IPS-11a (cell line): ENCODE measurements around the gene ACSL5.
"Not testable (repeated sequence)": the region's sequence is repeated elsewhere in the genome, so short reads cannot be mapped to it uniquely, and the experiment has no call there.

Experiments
- H3K4me3 ChIP-seq: one replicate; pipeline ENCODE4 v1.5.1; 2013; ENCODE audit warnings: low read depth, low read length, control low read depth

The ACSL5 gene

DNA sequence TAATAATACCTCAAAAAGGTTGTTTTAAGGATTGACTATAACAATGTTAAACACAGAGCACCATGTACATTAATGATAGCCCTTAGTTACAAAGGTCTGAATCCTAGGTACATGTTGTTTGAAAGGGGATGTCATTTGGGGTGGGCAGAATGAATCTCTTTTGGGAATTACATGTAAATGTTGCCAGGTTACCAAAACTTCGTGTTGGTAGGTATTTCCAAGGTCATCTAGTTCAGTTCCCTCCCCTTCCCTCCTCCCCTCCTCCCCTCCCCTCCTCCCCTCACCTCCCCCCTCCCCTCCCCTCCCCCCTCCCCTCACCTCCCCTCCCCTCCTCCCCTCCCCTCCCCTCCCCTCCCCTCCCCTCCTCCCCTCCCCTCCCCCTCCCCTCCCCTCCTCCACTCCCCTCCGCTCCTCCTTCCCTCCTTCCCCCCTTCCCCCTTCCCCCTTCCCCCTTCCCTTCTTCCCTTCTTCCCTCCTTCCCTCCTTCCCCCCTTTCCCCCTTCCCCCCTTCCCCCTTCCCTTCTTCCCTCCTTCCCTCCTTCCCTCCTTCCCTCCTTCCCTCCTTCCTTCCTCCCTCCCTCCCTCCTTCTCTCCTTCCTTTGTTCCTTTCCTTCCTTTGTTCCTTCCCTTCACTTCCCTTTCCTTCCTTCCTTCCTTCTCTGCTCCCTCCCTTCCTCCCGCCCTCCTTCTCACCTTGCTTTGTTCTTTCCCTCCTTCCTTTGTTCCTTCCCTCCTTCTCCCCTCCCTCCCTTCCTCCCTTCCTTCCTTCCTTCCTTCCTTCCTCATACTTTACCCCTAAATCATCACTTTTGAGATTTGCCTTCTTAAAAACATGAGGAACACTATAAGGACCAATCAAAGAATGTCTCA, 81.2 kb downstream of the ACSL5 start:
- H3K4me3 ChIP-seq = no peak overlapping the region

DNA sequence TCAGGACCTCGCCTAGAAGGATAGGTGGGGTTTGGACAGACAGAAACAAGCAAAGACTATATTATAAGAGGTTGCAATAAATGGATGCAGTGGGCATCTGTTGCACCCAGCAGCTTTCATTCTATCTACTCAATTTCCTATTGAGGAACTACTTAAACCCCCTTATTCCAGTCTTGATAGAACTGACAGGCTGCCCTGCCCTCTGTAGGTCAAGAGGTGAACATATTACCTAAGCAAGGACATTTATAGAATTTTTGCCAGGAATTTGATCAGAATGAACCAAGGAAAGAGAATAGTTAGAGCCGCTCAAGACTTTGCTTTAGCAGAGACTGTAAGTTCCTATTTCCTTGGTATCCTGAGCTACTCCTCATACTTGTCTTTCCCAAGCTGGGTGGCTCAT, 82.6 kb downstream of the ACSL5 start:
- H3K4me3 ChIP-seq = no peak overlapping the region

DNA sequence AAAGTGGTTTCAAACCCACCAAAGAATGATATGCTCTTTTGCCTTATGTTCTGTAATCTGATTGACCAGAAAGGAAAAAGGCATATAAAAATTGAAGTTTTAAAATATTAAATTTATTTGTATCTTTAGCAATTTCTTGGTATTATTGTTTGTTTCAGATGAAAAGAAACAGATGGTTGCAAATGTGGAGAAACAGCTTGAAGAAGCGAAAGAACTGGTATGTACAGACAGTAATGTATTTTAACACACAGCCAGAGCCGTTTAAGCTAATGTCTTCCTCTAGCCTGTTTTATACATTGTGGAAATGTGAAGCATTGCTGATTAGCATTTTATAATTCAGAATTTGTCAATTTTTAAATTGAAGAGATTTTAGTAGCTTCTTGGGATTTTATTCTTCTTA, 86.5 kb downstream of the ACSL5 start:
- H3K4me3 ChIP-seq = no peak overlapping the region

DNA sequence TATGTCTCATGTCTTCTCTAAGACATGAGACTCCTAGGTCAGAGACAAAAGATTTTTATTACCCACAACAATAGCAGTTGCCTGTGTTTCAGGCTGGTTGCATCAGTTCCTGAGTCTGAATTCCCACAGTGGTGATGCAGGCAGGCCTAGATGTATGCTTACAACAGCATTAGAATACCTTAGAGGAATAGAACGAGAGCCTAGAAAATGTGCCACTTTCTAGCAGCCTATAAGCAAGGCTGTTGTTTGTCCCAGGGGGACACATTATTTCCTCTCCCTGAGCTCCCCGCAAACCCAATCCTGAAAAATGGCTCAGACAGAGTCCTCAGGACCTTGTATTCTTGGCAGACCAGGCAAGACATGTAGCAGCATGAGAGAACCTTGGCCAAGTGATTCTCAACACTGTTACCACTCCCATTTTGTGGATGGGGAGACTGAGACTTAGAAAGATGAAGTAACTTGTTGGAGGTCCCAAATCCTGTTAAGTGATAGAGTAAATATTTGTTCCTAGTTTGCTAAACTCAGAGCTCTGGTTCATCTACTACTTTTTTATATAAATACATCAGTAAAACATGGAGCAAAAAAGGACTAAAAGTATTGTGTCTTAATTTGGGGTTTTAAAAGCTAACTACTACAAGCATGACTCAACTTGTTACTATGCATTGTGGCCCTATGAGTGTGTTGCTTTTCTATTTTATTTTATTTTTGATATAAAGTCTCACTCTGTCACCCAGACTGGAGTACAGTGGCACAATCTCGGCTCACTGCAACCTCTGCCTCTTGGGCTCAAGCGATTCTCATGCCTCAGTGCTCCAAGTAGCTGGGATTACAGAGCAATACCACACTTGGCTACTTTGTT, 87.3 kb downstream of the ACSL5 start:
- no peak overlapping the region for H3K4me3 ChIP-seq

DNA sequence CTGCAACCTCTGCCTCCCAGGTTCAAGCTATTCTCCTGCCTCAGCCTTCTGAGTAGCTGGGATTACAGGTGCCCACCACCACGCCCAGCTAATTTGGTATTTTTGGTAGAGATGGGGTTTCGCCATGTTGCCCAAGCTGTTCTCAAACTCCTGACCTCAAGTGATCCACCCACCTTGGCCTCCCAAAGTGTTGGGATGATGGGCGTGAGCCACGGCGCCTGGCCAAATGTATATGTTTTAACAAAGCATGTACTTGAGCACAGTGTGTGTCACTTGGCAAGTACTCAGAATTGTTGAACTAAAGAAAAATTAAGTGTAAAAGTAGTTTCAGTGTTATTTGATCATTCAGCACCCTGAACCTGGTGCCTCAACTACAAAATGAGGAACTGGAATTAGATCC, 90.2 kb downstream of the ACSL5 start:
- H3K4me3 ChIP-seq = not testable (repeated sequence)

DNA sequence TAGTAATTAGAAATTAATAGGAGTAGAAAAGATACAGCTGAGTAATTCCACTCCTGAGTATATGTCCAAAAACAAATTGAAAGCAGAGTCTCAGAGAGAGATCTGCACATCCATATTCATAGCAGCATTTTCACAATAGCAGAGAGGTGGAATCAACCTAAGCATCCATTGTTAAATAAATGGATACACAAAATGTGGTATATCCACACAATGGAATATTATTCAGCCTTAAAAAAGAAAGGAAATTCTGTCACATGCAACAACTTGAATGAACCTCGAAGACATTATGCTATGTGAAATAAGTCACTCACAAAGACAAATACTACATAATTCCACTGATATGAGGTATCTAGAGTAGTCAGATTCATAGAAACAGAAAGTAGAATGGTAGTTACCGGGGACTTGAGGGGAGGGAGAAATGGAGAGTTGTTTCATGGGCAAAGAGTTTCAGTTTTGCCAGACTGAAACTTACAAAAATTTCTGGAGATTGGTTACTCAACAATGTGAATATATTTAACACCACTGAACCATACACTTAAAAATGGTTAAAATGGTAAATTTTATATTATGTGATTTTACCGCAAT, 91.5 kb downstream of the ACSL5 start:
- H3K4me3 ChIP-seq = no peak overlapping the region

DNA sequence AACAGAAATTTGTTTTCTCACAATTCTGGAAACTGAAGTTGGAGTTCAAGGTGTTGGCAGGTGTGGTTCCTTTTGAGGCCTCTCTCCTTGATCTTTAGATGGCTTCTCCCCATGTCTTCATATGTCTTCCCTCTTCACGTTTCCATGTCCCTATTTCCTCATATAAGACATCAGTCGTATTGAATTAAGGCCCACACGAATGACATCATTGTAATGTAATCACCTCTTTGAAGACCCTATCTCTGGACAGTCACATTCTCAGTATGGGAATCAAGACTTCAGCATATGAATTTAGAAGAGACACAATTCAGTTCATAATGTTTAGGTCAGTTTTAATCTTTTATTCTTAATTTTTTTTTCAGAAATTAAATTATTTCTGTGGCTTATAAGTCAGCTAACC, 92.9 kb downstream of the ACSL5 start:
- no peak overlapping the region for H3K4me3 ChIP-seq

DNA sequence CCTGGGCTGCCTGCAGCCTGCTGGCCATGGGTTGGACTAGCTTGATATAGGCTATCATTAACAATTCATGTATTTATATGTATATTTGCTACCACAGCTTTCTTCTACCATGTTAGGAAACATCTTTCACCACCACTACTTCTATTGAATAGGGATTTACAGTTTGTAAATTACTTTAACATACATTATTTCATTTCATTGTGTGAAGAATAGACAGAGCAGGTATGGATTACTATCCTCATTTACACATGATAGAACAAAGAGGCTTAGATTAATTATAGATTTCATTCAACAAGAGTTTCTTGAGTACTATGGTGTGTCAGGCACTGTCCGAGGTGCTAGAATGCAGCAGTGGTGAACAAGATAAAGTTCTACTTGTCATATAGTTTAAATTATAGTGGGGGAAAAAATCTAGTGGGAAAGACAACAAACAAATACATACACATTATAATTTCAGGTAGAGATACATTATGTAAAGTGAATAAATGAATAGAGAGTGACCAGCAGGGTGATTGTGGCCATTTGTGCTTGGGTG, 93.7 kb downstream of the ACSL5 start:
- H3K4me3 ChIP-seq = no peak overlapping the region

DNA sequence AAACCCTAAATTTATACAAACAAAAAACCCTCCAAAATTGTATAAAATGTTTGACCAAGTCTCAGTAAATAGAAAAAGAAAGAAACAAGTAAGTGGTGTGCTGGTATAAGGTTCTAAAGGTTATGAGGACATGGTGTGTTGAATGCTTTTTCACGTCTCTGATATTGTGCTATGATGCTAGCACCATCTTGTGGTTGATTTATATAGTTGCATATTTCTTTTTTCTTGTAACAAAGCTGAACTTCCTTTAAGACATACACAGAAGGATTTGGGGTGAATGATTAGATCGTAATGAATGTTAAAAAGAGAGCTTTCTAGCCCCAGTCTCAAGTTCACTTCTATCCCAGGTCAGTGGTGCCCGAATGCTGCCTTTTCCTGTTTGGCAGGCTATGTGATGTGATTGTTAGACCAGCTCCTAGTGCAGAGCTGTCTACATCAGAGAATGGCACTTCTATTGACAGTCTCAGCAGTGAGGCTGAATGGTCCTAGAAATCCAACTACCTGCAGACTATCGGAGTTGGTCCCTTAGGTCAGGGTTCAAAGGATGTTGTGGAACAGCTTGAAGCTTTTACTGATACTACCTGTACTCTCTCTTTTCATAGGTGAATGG, 98.1 kb downstream of the ACSL5 start:
- no peak overlapping the region for H3K4me3 ChIP-seq

DNA sequence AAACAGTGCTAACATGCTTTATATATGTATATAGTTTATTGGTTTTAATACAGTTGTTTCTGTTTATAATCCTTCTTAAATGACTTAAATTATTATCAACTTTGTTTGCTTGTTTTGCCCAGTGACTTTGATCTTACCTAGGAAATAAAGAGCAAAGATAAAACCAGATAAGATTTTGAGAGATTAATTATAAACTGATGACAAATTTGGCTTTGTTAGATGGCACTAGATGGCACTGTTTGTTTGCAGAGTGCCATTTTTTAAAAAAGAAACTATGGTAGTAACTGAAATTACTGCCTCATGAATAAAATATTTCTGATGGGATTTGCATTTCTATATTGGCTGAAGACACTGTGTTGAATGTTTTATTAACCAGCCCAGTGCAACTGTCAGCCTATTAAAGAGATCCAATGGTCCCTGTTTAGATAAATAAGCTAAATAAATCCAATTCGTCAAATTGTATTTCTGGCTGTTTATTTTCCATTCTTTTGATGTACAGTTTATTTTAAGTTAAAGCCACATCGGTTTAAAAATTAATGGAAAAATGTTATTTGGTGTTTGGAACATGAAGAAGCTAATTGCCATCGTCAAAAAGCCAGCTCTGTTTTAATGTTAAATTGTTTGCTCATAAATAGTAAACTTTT, 101.8 kb downstream of the ACSL5 start:
- no peak overlapping the region for H3K4me3 ChIP-seq
